IMR-90 (cell line): ENCODE measurements around the gene CALHM1.

Experiments
- CEBPB ChIP-seq: IDR thresholded peaks from 2 replicates; pipeline ENCODE4 v1.6.1; 2012; ENCODE audit warnings: low read depth, low read length, improper control_type of control experiment
- MAFK ChIP-seq: IDR thresholded peaks from 2 replicates; pipeline ENCODE4 v1.6.1; 2012; ENCODE audit warnings: low read depth, low read length, improper control_type of control experiment
- MXI1 ChIP-seq: IDR thresholded peaks from 2 replicates; pipeline ENCODE4 v1.6.1; 2012; ENCODE audit warnings: low read depth, mild to moderate bottlenecking, low read length, moderate library complexity, borderline replicate concordance
- POLR2A ChIP-seq: IDR thresholded peaks from 2 replicates; pipeline ENCODE4 v1.6.1; 2012; ENCODE audit warnings: mild to moderate bottlenecking, low read depth, low read length
- RAD21 ChIP-seq: IDR thresholded peaks from 2 replicates; pipeline ENCODE4 v1.6.1; 2012; ENCODE audit warnings: low read length, improper control_type of control experiment
- TF ChIP-seq, protein P1 (sequence below): conservative IDR thresholded peaks from 2 replicates; pipeline ENCODE4 v1.5.1; 2012; ENCODE audit warnings: mild to moderate bottlenecking, low read depth, low read length, improper control_type of control experiment
- TF ChIP-seq, protein P2 (sequence below): fragments of 150-350 bp; IDR thresholded peaks from 2 replicates; pipeline ENCODE4 v1.6.1; 2017; ENCODE audit warnings: mild to moderate bottlenecking, antibody characterized with exemption, low read length, low read depth

- no peak for TF ChIP-seq RAD21
- TF ChIP-seq, protein P1, sequence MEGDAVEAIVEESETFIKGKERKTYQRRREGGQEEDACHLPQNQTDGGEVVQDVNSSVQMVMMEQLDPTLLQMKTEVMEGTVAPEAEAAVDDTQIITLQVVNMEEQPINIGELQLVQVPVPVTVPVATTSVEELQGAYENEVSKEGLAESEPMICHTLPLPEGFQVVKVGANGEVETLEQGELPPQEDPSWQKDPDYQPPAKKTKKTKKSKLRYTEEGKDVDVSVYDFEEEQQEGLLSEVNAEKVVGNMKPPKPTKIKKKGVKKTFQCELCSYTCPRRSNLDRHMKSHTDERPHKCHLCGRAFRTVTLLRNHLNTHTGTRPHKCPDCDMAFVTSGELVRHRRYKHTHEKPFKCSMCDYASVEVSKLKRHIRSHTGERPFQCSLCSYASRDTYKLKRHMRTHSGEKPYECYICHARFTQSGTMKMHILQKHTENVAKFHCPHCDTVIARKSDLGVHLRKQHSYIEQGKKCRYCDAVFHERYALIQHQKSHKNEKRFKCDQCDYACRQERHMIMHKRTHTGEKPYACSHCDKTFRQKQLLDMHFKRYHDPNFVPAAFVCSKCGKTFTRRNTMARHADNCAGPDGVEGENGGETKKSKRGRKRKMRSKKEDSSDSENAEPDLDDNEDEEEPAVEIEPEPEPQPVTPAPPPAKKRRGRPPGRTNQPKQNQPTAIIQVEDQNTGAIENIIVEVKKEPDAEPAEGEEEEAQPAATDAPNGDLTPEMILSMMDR: no peak
- no peak for TF ChIP-seq POLR2A
- TF ChIP-seq MXI1: no peak
- no peak for TF ChIP-seq CEBPB
- TF ChIP-seq, protein P2, sequence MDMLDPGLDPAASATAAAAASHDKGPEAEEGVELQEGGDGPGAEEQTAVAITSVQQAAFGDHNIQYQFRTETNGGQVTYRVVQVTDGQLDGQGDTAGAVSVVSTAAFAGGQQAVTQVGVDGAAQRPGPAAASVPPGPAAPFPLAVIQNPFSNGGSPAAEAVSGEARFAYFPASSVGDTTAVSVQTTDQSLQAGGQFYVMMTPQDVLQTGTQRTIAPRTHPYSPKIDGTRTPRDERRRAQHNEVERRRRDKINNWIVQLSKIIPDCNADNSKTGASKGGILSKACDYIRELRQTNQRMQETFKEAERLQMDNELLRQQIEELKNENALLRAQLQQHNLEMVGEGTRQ: no peak
- no peak for TF ChIP-seq MAFK
These were observed 4.7 kb downstream of the CALHM1 start for GRCh38 chr10:103454026-103454425.
